ENCODE results near the gene TCEAL1.

DNA sequence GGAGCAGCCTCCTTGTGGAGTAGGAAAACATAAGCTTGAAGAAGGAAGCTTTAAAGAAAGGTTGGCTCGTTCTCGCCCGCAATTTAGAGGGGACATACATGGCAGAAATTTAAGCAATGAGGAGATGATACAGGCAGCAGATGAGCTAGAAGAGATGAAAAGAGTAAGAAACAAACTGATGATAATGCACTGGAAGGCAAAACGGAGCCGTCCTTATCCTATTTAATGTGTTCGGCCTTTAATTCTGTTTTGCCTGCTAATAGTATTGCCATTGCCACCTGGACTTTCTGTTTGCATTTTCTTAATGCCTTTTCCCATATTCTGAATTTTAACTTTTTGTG, 1.4 kb downstream of the TCEAL1 start:
- TF ChIP-seq, protein P1, sequence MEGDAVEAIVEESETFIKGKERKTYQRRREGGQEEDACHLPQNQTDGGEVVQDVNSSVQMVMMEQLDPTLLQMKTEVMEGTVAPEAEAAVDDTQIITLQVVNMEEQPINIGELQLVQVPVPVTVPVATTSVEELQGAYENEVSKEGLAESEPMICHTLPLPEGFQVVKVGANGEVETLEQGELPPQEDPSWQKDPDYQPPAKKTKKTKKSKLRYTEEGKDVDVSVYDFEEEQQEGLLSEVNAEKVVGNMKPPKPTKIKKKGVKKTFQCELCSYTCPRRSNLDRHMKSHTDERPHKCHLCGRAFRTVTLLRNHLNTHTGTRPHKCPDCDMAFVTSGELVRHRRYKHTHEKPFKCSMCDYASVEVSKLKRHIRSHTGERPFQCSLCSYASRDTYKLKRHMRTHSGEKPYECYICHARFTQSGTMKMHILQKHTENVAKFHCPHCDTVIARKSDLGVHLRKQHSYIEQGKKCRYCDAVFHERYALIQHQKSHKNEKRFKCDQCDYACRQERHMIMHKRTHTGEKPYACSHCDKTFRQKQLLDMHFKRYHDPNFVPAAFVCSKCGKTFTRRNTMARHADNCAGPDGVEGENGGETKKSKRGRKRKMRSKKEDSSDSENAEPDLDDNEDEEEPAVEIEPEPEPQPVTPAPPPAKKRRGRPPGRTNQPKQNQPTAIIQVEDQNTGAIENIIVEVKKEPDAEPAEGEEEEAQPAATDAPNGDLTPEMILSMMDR (IDR thresholded peaks at IDR 0.05), result peak in 1 of 5 experiments; percentile 1
- TF ChIP-seq POLR2A (IDR thresholded peaks at IDR 0.05), result no peak
- TF ChIP-seq EP300 (IDR thresholded peaks at IDR 0.05), result no peak
